ENCODE results near the gene DTNBP1.

DNA sequence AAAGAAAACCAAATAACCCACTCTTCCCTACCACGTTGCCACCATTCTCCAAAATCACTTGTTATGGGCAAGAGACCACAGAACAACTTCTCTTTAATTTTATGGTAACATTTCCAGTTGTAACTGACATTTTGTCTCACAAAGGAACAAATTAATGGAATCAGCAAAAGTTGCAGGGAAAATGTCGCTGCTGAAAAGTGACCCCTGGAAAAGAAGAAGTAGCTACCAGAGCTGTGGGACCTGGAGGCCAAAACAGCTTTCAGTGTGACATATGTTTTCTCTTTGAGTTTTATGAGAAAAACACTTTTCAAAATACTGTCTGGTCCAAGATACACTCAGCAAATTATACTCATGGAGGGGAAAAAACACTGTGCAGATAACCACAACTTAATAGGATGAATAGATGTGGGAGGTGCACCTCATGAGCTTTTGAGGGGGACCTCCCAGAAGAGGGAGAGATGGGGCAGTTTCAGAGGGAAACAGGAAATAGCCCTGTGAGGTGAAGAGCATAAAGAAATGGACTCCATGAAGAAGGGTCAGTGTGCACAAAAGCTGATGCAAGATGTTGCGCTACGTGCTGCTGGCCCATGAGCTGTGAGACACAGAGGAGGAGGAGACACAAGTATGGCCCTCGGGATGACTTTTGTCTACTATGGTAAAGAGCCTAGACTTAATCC lies 87.3 kb downstream of the DTNBP1 start:
- TF ChIP-seq, protein P1, sequence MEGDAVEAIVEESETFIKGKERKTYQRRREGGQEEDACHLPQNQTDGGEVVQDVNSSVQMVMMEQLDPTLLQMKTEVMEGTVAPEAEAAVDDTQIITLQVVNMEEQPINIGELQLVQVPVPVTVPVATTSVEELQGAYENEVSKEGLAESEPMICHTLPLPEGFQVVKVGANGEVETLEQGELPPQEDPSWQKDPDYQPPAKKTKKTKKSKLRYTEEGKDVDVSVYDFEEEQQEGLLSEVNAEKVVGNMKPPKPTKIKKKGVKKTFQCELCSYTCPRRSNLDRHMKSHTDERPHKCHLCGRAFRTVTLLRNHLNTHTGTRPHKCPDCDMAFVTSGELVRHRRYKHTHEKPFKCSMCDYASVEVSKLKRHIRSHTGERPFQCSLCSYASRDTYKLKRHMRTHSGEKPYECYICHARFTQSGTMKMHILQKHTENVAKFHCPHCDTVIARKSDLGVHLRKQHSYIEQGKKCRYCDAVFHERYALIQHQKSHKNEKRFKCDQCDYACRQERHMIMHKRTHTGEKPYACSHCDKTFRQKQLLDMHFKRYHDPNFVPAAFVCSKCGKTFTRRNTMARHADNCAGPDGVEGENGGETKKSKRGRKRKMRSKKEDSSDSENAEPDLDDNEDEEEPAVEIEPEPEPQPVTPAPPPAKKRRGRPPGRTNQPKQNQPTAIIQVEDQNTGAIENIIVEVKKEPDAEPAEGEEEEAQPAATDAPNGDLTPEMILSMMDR (conservative IDR thresholded peaks at IDR 0.05; ENCODE audit: low read length): no peak
- TF ChIP-seq EZH2phosphoT487 (IDR thresholded peaks at IDR 0.05; ENCODE audit: borderline replicate concordance, low read depth, low read length): no peak

Data from OCI-LY7 (cell line).